NCI-H1092 treated with DMSO at 0.1 percent for 48 hours (cell line): Measurements from ENCODE around the gene NUDT12.

ENCODE experiments used
- DNase-seq: peaks from one replicate; lab custom pipeline; 2025; lab: John Stamatoyannopoulos, UW

NUDT12 gene

DNA sequence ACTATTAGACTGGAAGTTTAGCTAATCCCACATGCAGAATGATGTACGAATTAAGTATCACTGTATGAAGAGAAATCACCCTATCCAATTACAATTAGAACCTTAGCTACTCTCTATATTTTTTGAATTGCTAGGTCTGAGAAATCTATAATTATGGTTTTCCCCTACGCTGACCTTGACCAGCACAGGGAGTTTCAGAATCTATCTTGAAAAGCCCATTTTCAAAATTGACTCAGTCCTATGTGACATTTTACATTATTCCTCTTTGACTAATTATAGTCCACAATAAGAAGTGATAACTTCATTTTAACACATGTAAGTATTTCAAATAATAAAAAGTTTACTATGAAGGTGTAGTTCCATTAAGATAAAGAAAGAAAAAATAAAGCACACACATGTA is 21.5 kb downstream of the NUDT12 start:
- DNase-seq, result no peak

DNA sequence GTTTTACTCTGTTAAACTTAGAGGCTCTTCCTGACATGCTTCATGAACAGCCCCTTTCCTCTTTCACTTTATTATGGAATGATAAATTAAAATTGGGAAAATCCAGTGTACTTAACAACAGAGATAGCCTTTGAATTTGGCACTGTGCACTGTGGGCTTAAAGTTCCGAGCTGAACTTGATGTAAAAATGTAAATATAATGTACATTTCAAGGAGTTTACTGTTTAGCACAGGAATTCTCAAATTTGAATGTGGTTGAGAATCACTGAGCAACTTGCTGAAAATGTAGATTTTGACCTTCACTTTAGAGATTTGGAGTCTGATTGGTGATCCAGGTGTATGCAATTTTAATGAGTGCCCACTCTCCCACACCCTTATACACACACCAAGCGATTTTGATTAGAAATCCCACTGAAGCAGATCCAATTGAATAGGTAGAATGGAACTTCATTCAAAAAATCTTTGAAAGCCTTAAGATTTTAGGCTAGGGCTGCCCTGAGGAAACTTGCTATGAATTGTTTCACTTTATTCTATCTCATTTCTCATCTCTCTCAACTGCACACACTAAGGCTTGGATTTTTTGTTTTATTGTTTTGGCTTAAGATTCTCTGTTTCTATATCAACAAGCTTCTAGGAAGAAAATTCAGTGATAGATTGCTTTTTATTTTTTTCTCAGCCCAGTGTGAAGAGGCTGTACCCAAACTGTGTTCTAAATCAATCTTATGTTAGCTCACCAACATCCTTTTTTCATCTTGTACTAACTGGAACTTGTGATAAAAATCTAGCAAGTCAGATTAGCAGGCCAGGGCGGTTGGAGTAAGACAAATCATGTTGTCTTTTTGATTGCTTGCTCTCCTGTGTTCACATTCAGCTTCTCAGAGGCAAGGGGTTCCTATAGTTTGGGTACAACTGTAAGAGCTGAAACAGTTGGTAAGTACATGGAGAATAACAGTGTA is 22.9 kb downstream of the NUDT12 start:
- DNase-seq, result no peak

DNA sequence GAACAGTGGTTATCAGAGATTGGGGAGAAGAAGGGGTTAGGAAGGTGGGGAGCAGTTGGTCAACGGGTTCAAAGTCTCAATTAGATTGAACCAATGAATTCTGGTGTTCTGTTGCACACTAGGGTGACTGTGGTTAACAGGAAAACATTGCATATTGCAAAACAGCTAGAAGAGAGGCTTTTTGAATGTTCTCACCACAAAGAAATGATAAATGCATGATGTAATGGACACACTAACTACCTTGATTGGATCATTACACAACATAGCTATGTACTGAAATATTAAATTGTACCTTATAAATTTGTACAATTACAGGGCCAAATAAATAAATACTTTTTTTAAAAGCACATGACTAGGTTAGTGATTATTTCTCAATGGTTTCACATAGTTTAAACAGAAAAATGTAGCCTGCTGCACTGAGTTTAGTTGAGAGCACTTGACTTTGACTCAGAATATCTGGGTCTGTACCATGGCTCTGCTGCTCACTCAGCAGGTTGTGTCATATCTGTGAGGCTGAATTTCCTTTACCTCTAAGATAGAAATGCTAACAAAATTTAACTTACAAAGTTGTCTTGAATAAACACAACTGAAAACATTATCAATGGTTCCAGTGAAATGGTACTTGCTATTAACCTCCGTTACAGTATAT is 30.4 kb downstream of the NUDT12 start:
- no peak for DNase-seq

DNA sequence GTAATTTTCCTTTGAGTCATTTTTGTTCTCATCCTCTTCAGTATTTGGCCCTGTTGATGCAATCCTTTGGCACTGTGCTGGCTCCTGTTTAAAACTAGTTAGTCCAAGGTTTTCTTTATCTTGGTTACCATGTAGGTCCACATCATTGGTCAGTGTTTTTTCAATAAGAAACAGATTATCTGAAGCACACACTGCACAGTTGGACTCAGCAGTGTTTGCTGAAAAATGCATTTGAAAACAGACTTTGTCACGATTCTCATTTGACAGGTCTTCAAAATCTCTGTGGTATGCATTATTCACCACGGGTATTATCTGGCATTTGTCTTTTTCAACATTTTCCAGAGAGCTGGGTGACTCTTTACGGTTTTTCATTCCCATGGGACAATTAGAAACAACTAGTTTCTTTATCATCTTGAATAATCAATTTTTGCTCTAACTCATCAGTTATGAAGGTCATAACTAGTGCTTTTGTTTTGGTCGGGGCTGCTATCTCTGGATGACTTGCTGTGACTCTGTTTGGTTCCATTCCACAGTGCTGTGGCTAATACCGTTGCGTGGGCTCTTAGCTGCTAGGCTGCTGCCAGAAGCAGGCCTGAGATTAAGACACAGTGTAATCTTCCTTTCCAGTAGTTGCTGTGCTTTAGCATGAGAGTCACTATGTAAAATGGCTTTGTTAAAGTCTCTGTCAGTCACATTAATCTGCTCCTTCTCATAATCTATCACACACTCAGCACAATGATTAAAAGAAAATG is 36.2 kb downstream of the NUDT12 start:
- DNase-seq, result no peak

DNA sequence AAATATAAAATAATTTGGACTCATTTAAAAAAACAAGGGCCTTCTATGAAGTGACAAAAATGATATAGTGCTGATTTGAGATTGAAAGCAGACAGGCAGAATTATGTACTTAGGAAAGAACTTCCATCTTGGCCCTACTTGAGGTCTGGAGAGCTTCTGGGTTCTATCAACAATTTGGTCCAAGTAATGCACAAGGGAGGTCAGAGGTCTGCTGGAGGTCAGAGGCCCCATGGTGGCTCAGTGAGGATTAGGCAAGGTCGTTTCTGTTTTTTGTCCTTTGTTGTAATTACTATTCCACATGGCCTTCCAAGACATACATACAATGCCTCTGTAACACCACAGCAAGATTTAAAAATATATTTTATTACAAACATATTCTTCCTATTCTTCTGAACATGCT is 37.2 kb downstream of the NUDT12 start:
- no peak for DNase-seq

DNA sequence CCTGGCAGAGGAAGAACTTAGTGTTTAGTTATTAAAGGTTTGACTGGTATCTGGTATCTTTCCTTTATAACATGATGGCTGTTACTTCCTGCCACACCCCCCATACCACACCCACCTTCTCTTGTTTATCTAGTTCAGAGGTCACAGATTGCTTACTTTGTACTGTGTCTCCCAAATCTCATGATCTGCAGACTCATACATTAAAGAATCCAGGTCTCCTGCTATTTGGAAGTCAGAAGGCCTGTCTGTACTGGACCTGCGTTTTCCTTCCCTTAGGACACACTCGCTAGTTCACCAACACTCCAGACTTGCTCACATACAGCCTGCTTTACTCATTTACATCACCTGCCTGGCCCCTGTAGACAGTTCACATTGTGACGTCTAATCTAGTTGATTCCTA is 39.3 kb downstream of the NUDT12 start:
- DNase-seq, result no peak

DNA sequence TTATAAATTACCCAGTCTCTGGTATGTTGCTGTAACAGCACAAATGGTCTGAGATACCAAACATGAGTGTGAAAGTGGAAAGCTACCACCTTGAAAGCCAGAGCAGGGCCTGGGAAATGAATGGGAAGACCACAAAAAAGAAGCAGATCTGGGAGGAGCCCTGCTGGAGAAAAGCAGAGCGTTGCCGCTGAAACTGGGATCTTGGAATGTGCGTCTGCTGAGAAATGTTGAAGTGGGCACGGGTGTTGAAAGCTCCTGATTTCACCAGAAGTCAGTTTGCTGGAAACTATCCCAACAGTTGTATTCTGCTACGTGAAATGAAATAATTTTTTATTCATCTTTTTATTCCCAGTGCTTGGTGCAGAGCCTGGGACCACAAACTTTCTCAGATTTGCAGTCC is 40.0 kb downstream of the NUDT12 start:
- no peak for DNase-seq

DNA sequence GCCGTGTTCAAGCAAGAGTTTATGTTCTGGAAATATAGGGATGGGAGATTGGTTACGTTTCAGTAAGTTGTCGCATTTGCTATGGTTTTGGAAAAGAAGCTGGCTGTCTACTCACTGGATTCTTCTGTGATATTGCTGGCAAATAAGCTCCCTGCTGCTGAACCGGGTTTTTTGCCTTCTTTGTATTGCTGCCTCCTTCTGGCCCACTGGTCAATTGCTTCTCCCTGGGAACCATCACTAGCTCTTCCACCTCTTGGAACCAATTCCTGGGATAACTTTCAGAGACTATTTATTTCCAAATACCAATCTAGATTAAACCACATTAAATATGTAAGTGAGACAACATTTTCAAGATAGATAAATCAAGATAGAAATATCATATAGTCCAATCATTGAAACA is 43.0 kb downstream of the NUDT12 start:
- DNase-seq, result no peak

DNA sequence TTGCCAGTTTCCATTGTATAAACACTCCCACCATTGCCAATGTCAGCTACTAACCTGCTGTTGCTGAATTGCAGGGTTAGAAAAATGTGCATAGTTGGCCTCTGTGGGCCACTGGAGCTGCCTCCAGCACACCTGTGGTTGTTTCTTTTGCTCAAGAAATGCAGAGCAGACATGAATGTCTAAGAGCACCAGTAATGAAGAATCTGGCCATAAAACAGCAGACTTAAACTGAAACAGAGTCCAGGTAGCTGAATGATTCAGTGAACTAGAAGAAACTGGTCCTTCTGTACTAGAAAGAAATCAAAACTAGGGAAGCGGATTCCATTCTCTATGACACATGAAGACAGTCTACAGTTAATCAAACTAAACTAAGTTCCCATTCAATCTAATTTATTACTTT is 48.2 kb downstream of the NUDT12 start:
- no peak for DNase-seq

DNA sequence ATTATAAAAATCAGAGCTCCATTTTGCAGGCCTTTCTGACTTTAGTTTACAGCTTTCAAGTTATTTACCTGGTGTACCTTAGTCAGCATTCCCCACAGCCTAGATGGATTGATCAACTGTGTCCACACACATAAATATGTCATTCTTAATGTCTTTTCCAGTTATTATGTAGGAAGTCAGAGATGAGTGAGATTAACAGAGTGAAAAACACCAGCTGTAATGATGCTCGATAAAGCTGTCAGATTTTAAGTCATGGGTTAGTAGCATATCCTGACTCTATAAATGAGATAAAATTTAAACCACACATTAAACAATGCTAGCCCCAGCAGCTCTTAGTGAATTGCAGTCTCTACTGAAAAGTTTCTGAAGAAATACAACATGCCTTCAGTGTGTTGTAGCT is 48.9 kb downstream of the NUDT12 start:
- DNase-seq, result no peak

DNA sequence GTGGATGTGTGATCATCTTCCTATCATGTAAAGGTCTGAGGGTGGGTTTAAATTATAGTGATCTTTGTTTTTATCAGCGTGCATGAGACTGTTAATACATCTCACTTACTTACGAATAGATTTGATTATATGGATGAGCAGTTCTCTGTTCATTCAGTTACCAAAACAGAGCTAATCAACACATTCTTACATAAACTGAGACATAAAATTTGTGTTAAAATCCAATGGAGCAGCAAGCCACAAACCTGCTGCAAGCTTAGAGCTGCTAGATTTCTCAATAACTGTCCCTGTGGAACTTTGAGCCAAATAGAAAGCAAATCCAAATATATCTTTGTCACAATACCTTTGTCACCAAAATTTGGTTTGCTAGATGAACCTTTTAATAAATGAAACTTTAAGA is 50.1 kb downstream of the NUDT12 start:
- DNase-seq, result no peak

DNA sequence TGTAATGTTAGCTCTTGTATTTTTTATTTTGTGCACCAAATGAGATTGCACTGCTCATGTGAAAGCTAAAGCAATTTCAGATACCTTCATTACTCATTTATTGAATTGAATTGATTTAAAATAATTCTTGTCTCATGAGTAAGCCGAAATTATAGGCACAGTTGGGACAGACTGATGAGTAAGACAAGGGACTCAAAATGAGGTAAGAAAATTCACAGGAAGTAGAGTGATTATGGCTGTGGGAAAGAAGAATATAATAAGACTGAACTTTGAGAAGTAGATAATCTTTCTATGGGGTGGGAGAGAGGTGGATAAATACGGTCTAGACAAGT is 51.1 kb downstream of the NUDT12 start:
- DNase-seq, result no peak

DNA sequence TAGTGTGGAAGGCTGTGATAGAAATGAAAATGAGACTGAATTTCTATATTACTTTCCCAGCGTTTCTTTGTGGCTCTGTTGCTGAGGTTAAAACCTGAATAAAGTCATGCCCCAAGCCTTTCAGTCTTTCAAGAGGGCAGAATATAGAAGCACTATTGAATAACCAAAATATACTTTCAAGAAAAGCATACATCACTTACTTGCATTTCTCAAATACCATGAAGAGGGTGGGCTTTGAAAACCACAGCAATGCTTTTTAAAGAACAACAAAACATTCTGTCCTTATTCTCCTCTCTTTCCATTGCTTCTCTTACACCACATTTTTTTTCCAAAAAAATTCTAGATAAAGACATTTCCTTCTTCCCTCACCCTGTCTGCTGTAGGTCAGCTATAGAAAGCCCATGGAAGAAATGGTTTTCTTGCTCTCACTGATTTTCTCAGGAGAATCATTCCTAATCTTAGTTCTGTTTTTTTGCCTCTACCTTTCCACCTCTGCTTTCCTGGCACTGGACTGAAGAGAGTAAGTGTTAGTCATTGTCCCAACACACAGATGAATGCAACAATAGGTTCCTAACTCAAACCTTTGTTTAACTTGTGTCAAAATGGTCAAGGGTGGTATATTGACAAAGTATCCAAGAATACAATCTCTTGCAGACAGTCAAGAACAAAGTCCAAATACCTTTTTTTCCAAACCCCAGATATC is 51.6 kb downstream of the NUDT12 start:
- no peak for DNase-seq

DNA sequence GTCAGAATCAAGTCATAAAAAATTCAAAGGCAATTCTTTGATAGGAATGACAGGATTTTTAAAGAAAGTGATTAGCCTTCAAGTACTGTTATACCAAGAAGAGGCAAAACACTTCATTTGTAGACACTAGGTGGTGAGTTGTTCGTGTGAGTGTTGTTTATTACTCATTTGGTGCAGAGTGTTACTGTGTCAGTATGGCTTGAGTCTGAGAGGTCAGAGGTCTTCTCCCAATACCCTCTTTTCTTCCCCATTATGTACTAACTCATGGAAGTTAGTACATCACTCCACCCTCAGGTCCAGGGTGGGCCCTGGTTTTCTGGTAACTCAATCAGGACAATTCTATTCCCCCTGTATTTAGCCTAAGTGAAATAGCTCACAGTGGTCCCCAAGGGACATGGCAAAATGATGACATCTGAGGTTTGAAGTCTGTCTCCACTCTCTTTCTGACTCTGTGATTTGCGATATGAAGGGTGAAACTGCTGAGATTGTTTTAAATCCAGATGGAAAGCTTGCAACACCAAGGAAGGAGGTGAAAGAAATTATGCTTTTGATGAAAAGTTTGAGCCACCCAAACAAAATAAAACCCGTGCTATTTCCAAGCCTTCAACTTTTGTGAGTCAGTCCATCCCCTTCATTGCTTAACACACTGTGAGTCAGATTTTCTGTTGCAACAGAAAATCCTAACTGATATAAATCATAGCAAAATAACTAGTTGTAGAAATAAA is 56.8 kb downstream of the NUDT12 start:
- no peak for DNase-seq

DNA sequence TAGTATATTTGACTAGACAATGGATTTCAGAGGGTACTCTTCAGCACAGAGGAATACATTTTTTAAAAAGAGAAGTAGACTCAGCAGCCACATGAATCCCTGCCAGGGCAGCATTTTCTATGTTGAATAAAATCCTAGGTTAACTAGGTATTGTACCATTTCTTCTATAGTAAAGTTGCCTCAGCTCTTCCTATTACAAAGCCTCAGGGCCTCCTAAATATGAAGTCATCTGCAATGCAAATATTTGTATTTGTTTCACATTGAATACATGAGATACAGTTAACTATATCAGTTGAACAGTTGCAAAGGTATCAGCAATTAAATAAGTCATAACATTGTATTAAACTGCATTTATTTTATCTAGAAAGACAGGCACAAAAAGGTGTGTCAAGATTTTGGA is 59.5 kb downstream of the NUDT12 start:
- DNase-seq, result no peak

DNA sequence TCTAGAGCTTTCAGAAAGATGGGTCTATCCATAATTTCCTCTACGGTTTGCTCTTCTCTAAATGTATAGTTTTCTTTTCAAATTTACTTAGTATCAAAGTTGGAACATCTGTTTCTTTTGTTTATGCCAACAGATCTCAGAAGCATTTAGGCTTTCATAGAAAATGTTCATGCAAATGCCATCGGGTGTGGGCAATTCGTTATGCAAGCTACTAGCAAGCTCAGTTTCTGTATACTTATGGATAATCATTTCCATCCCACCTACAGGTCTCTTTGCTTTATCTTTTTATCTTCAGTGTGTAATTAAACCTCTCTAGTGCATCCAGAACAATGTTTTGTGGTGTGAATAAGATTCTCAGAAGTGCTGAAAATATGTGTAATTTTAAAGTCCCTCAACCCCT is 59.9 kb downstream of the NUDT12 start:
- DNase-seq, result no peak
